ENCODE measurements around the gene CXCL10.

The CXCL10 gene

DNA sequence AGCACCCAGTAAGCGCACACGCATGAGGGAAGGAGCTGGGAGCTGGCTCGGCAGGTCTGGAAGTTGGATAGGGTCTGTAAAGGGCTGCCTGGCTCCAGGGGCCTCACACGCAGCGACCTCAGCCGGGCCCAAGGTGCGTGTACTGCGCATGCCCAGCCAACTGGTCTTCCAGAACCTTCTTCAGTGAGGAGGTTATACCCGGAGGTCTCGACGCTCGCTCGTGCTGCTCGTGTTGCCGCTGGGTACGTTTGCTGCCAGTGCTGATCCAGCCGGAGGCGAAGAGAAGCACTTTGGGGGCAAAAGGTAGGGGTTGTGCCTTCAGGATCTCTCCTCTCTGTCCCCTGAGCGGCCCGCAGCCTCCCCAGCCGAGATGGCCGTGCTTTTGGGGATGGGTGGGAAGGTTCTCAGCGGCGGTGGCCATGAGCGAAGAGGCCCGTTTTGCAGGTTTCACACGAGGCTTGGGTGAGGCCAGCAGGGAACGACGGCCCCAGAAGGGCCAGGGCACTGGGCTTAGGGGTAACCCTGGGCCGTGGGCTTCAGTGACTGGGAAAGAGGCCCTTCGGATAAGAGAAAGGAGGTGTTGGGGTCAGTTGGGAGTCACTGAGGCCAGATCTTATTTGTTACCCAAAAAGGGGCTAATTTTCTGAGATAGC lies 12.2 kb downstream of the CXCL10 start:
- Histone ChIP-seq H3K4me3 (replicated peaks; ENCODE audit: low read depth, low read length) (no peak overlapping the region), H3K36me3 (ENCODE audit: control insufficient read depth, insufficient read depth, low read length) (no peaks in the 10 kb centered on the region), H3K27me3 (replicated peaks; ENCODE audit: control insufficient read depth, insufficient read depth, low read length) (no peaks in the 10 kb centered on the region)
- TF ChIP-seq, protein P1, sequence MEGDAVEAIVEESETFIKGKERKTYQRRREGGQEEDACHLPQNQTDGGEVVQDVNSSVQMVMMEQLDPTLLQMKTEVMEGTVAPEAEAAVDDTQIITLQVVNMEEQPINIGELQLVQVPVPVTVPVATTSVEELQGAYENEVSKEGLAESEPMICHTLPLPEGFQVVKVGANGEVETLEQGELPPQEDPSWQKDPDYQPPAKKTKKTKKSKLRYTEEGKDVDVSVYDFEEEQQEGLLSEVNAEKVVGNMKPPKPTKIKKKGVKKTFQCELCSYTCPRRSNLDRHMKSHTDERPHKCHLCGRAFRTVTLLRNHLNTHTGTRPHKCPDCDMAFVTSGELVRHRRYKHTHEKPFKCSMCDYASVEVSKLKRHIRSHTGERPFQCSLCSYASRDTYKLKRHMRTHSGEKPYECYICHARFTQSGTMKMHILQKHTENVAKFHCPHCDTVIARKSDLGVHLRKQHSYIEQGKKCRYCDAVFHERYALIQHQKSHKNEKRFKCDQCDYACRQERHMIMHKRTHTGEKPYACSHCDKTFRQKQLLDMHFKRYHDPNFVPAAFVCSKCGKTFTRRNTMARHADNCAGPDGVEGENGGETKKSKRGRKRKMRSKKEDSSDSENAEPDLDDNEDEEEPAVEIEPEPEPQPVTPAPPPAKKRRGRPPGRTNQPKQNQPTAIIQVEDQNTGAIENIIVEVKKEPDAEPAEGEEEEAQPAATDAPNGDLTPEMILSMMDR (IDR thresholded peaks at IDR 0.05; ENCODE audit: insufficient read depth, low read length, poor library complexity, severe bottlenecking): no peak
- DNase-seq (ENCODE audit: extremely low read depth, insufficient read length): no peak

DNA sequence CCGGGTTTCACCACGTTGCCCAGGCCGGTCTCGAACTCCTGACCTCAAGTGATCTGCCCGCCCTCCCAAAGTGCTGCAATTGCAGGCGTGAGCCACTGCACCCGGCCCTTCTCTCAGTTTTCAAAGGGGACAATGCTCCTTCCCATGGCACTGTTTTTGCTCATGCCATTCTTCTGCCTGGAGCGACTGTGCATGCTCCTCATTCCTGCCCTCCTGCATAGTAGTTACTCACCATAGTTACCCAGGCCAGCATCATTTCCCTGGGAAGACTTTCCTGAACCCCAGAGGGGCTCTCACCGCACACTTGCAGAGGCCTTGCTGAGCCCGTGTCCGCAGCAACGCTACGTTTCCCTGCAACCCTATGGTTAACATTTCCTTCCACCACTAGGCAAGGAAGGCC lies 12.7 kb downstream of the CXCL10 start:
- TF ChIP-seq, protein P1 (IDR thresholded peaks at IDR 0.05; ENCODE audit: insufficient read depth, low read length, poor library complexity, severe bottlenecking): no peak
- no peak for DNase-seq (ENCODE audit: extremely low read depth, insufficient read length)
- Histone ChIP-seq H3K36me3 (ENCODE audit: control insufficient read depth, insufficient read depth, low read length) (no peaks in the 10 kb centered on the region), H3K4me3 (replicated peaks; ENCODE audit: low read depth, low read length) (no peak overlapping the region), H3K27me3 (replicated peaks; ENCODE audit: control insufficient read depth, insufficient read depth, low read length) (no peaks in the 10 kb centered on the region)

DNA sequence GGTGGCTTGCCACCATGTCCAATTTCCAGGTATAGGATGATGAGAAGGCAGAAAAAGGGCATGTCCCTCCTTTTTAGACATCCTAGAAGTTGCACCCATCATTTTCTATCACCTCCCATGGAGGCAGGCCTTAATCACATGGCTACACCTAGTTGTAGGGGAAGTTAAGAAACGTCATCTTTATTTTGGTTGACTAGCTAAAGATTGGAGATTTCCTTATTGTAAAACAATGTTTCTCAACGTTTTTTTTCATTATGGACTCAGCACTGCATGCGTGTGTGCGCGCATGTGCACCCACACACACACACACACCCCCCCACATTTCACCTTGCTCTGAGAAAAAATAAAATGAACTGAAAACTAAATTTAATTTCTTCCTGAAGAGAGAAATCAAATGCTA lies 14.0 kb downstream of the CXCL10 start:
- TF ChIP-seq, protein P1 (IDR thresholded peaks at IDR 0.05; ENCODE audit: insufficient read depth, low read length, poor library complexity, severe bottlenecking): no peak
- Histone ChIP-seq H3K36me3 (ENCODE audit: control insufficient read depth, insufficient read depth, low read length) (no peaks in the 10 kb centered on the region), H3K27me3 (replicated peaks; ENCODE audit: control insufficient read depth, insufficient read depth, low read length) (no peaks in the 10 kb centered on the region), H3K4me3 (replicated peaks; ENCODE audit: low read depth, low read length) (no peak overlapping the region)
- no peak for DNase-seq (ENCODE audit: extremely low read depth, insufficient read length)

DNA sequence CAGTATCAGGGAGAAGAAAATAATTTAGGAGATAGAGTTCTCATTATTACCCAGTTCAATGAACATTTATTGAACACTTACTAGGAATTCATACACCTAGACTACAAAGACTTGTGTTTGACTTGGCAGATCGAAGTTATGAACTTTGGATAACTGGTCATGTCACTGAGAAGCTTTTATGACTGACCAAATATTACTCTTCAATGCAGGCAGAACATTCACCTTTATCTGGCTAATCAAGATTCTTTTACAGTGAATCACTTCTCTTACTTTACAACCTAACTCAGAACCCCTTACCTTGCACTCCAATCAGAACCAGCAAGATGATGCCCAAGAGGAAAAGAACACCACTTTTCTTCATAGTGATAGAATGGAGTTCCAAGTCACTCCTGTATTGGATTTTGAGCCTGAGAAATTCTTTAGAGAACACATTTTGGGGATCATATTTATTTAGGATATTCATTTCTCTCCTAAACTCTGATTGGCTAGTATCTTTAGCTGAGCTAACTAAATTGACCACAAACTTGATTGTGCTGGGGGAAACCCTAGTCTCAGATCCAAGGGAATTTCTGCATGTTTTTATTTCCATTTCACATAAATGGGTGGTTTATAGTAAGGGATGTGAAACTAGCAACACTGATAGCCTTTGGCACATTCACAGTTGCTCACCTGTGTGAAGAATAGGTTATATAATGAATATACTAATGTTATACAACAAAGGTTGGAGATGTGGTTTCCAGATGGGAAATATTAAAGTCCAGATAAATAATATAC lies 16.0 kb downstream of the CXCL10 start, which contains the start of gene CXCL9:
TSS of gene CXCL9 (minus strand) at position 421 of the 774 bp plus-strand sequence. CDS start at position 361, 60 bp downstream.
- H3K4me3 ChIP-seq (replicated peaks; ENCODE audit: low read depth, low read length): no peak within 1 kb of the TSS
- H3K36me3 ChIP-seq (ENCODE audit: control insufficient read depth, insufficient read depth, low read length): no peaks in the 10 kb centered on the region
- DNase-seq (ENCODE audit: extremely low read depth, insufficient read length): no peak
- TF ChIP-seq, protein P1 (IDR thresholded peaks at IDR 0.05; ENCODE audit: insufficient read depth, low read length, poor library complexity, severe bottlenecking): no peak
- no peaks in the 10 kb centered on the region for H3K27me3 ChIP-seq (replicated peaks; ENCODE audit: control insufficient read depth, insufficient read depth, low read length)

DNA sequence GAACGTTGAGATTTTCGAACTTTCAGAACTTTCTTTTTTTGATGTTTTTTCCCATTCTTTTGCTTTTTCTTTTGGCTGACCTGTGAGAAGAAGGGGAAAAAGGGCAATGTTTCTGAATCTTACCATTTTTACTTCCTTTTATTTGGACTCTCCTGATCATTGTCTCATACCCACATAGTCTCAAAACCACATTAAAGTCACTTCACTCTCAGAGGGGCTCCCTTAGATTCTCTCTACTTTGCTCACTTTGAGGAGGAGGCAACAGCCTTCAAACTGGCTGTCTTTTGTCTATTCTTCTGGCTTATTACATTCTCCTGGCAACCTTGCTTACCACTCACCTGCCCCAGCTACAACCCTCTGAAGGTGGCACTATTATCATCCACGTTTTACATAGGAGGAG lies 19.7 kb downstream of the CXCL10 start:
- Histone ChIP-seq H3K36me3 (ENCODE audit: control insufficient read depth, insufficient read depth, low read length) (no peaks in the 10 kb centered on the region), H3K4me3 (replicated peaks; ENCODE audit: low read depth, low read length) (no peak overlapping the region), H3K27me3 (replicated peaks; ENCODE audit: control insufficient read depth, insufficient read depth, low read length) (no peaks in the 10 kb centered on the region)
- no peak for DNase-seq (ENCODE audit: extremely low read depth, insufficient read length)
- TF ChIP-seq, protein P1 (IDR thresholded peaks at IDR 0.05; ENCODE audit: insufficient read depth, low read length, poor library complexity, severe bottlenecking): no peak
